Activated CD8-positive, alpha-beta memory T cell treated with anti-CD3 and anti-CD28 coated beads for 24 hours (primary cell): Measurements from ENCODE around the gene PRB2.
"Not testable (repeated sequence)": the region's sequence is repeated elsewhere in the genome, so short reads cannot be mapped to it uniquely, and the experiment has no call there.

Source experiments
- DNase-seq: peaks from one replicate; pipeline ENCODE4 v3.0.0-alpha.2; 2020

Gene PRB2

DNA sequence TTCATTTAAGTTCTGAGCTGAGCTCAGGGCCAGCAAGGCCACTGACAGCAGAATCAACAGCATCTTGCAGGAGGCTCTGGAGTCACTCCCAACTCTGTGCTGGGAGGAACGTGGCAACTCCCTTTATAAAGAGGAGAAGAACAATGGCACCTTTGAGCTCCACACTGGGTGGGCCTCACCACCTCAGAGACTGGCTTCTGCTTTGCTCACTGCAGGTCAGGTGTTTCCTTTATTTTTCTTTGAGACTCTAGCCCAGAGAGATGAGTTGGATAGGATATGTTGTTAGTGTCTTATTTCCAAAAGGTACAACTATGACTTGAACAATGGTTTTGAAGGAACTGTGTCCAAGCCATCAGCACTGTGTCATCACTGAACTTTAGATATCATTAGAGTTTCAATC is at the start of gene PRB2:
PRB2 (minus strand) TSS at position 101 of the 400 bp plus-strand sequence; CDS start at position 63, 38 bp downstream.
- DNase-seq, result not testable (repeated sequence)

DNA sequence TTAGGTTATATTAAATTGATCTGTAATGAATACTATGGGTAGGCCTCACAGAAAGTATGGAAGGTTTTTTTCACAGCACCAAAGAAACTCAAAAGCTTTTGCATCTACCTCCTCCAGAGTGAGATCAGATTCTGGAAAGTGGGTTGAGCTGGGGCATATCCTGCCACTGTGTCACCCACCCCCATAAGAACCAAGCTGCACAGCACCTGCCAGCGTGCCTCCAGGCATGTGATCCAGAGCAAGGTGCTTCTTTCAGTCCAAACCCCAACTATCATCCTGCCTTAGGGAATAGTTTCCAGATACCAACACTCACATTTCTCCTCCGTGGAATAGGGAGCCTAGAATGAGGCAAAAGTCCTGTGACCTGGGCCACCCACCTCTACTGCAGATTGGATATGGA is 42.6 kb upstream of the PRB2 start:
- DNase-seq, result no peak

DNA sequence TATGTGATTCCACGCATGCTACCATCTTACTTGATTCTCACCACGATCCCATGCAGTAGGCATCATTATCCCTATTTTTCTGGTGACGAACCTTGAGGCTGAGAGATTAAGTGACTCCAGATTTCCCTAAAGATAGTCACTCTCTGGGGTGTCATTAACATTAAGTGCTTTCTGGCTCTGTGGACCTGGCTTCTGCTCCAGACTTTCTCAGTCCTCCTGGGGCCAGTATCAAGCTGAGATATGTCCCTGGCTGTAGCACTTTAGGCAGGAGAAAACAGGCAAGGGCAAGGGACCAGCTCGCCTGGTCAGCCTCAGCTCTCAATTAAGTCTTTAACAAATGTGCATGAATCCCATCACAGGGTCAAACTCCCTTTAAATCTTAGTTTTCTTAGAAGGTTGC is 38.3 kb upstream of the PRB2 start:
- DNase-seq, result no peak

DNA sequence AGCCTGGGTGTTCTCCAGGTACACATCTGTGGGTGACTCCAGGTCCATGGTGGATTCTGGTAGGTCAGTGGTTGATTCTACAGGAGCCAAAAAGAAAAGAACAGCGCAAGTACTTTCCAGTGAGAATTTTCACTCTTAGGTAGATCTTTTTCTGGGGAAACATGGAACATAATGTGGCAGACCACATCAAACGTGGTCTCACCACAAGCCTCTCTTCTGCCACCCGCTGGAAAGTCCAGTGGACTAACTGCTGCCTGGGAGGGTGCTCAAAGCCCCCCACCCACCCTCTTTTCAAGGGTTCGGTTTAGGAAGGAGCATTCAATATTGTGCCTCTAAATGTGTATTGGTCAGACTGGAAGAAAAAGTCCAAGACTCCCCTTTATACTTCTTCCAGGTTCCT is 36.1 kb upstream of the PRB2 start:
- no peak for DNase-seq

DNA sequence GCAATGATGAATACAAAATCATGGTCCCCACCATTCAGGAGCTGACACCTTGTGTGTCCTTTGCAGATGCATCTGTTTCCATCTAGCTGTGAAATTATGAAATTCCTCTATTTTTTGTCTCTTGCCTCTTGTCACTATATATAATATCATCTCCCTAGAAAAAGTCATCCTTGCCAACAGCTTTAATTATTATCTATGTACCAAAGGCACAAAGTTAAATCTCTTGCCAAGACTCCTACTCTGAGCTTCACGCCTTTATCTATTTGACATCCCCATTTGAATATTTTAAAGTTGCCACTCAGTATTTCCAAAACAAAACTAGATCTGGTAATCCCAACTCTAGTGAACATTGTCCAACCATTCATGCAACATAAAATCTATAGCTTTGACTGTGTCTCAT is 32.0 kb upstream of the PRB2 start:
- DNase-seq, result no peak

DNA sequence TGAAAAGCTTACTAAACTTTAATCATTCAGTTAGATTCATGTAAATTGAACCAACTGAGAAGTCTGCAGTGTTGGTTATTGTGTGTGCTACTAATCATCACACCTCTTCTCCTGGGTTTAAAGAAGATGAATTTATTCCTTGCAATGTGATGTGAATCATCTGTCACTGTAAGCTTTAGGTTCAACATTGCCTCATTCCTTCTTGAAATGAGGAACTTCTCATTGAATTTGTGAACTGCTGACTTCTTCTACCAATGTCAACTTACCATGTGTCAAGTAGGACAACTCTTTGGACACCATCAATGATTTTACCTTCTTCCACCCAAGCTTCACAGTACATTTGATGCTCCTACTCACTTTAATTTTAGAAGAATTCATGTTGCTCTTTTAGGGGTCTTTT is 17.4 kb upstream of the PRB2 start:
- DNase-seq, result no peak

DNA sequence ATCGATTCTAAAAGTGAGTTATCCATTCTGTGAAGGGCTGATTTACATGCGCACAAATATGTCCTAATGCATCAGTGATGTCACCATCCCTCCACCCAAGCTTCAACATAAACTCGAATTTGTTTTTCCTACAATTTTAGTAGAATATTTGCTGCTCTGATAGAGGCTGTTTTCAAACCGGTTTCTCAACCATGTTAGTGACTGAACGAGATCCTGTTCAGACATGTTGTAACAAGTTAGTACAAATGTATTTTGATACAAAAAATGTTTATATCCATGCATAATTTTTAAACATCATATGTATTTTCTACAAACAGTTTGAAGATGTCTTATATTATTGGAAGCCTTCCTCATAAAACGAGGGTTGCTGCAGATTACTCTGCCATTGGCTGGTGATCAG is 12.7 kb upstream of the PRB2 start:
- DNase-seq, result no peak

DNA sequence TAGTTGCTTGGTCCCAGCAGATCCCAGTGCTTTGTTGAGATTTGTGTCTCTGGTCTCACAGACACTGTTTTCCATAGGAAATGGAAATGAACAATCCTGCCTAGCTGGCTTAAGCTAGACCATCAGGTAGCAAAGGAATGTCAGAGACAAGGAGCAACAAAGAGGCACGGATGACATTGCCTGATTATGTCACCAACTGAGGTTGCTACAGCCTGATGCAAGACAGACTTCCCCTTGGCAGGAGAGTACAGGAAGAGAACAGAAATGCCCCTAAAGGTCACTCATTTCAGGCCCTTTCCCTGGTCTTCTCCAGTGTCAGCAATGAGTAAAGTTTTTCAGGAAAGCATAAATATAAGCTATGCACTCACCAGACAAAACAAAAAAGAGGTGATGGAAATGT is 2.0 kb upstream of the PRB2 start:
- no peak for DNase-seq

DNA sequence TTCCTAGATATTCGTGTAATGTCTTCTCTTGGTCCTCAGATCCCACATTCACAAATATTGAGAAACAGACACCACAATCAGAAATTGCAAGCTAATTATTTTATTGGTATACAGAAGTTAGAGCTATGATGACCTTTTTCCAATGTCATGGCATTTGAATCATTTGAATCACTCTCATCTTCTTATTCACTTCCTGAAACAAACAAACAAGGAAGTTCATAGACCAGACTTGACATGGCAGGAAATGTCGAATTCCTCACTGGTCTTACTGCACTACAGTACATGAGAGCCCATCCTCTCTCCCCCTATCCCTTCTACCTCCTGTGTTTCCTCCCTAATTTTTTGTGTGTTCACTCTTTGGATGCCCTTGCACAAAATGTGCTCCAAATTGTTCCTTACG is 3.9 kb downstream of the PRB2 start:
- DNase-seq, result not testable (repeated sequence)

DNA sequence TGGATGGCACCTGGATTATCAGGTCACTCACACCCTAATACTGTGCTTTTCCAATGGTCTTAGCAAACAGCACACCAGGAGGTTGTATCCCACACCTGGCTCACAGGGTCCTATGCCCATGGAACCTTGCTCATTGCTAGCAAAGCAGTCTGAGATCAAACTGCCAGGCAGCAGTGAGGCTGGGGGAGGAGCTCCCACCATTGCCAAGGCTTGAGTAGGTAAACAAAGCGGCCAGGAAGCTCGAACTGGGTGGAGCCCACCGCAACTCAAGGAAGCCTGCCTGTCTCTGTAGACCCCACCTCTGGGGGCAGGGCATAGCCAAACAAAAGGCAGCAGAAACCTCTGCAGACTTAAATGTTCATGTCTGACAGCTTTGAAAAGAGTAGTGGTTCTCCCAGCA is 17.9 kb downstream of the PRB2 start:
- DNase-seq, result not testable (repeated sequence)

DNA sequence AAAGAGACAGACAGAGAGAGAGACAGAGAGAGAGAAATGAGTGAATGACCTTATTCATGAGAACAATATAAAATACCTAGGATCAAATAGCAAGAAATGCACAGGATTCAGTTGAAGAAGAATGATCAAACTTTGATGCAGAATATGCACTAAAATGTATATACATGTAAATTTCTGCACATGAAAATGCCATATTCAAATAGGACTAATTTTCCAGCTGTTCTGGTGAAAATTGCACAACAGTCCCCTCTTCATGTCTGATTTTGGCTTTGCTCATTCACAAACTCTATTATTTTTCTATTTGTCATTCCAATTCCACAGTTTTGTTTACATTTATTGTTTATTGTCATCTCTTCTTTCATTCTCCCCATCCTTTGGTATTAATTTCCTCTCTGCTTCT is 34.2 kb downstream of the PRB2 start:
- no peak for DNase-seq

DNA sequence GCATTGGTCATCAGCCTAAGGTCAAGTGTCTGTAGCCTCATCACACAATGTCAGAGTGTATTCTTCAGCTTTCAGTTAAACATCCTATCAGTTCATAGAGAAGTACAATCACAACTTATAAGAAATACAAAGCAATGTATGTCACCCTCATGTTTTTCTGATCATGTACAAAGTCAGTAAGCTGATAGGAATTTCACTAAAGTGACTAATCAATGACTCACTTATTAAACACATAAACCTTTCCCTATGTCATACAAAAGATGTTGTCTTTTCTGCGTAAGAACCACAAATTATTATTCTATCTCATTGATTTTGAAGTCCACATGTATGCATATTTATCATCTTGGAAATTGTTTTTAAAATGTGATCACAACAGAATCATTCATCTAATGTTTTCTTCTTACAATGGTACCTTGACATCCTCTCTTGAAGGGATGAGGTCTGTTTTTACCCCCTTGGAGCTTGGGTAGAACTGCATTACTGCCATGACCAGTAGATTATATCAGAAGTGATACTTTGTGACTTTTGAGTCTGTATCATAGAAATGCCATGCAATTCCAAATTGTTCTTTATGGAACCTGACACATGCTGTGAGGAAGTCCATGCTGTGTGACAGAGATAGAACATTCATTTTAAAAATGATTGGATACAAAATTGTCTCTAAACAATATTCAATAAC is 35.0 kb downstream of the PRB2 start:
- not testable (repeated sequence) for DNase-seq

DNA sequence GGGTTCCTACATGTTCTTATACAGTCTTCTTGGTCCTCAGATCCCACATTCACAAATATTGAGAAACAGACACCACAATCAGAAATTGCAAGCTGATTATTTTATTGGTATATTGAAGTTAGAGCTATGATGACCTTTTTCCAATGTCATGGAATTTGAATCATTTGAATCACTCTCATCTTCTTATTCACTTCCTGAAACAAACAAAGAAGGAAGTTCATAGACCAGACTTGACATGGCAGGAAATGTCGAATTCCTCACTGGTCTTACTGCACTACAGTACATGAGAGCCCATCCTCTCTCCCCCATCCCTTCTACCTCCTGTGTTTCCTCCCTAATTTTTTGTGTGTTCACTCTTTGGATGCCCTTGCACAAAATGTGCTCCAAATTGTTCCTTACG is 43.6 kb downstream of the PRB2 start:
- not testable (repeated sequence) for DNase-seq

DNA sequence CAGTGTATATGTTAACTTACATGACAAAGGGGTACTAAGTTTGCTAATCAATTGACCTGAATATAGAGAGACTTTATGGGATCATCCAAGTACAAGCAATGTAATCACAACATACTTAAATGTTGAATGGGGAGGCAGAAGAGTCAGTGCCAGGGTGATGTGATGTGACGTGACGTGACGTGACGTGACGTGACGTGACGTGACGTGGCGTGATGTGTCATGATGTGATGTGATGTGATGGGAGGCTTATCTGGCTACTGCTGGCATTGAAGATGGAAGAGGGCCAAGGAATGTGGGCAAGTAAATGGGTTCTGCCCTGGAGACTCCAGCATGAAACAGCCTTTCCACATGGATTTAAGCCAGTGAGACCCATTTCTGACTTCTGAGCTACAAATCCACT is 46.9 kb downstream of the PRB2 start:
- DNase-seq, result no peak

DNA sequence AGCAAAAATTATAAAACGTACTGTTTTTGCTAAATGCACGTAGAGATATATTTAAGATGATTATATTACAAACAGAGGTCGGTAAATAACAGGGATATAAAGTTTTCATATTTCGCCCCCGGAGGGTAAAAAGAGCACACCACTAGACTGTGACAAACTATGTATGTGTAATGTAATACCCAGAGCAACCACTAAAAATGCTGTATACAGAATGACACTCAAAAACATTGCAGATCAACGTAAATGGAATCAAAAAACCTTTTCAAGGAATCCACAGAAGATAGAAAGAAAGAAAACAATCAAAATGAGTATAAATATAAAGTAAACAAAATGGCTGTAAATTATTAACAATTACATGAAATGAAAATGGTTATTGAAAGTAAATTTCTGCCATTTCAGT is 47.6 kb downstream of the PRB2 start:
- DNase-seq, result no peak

DNA sequence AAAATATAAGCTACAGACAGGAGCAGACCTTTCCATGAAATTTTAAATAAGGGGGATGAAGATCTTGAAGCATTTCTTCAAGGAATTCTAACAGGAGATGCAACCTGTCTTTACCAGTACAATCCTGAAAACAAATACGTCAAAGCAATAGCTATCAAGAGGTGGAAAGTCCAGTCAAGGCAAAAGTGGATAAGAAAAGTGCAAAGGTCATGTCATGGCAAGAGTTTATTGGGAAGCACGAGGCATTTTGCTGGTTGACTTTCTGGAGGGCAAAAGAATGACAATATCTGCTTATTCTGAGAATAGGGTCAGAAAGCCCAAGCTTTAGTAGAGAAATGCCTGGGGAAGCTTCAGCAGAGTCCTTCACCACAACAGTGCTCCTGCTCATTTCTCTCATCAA is 50.9 kb downstream of the PRB2 start:
- no peak for DNase-seq
